HG02623 (cell line): ENCODE data around the gene CCDC34.
A peak's percentile ranks its signal among the peaks of the same experiment; 100 is the strongest.

Experiments used
- ATAC-seq: cut with Tn5 transposase; IDR thresholded peaks from one replicate; pipeline ENCODE4 v1.9.1; 2021; ENCODE audit warnings: moderate library complexity; ENCODE audit not compliant: unreplicated experiment

CCDC34 gene, protein sequence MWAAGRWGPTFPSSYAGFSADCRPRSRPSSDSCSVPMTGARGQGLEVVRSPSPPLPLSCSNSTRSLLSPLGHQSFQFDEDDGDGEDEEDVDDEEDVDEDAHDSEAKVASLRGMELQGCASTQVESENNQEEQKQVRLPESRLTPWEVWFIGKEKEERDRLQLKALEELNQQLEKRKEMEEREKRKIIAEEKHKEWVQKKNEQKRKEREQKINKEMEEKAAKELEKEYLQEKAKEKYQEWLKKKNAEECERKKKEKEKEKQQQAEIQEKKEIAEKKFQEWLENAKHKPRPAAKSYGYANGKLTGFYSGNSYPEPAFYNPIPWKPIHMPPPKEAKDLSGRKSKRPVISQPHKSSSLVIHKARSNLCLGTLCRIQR

DNA sequence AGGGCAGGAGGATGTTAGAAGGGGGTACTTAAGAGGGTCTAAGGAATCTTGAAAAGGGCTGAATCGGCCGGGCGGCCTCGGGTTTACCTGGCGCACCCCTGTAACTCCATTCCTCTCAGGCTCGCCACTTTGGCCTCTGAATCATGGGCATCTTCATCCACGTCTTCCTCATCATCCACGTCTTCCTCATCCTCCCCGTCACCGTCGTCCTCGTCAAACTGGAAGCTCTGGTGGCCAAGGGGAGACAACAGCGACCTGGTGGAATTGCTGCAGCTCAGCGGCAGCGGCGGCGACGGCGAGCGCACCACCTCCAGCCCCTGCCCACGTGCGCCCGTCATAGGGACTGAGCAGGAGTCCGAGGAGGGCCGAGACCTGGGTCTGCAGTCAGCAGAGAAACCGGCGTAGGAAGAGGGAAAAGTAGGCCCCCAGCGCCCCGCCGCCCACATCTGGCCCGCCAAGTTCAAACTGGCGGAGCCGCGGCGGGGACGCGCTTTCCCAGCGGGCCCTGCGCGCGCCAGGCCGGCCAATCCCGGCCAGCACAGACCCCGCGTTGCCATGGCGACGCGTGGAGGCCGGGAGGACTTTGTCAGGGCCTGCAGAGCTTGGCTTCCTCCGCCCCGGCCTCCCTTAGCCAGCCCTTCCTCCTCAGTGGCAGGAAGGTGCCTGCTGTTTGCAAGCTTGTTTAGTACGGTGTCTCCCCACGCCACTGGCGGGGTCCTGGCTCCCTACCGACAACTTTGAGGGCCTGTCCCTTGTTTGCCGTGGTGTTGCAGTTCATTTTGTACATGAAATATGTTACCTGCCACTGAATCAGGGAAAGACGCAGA, at the start of gene CCDC34:
Gene CCDC34 (minus strand): TSS at position 467 of the 827 bp plus-strand sequence. CDS start 21 bp downstream, at position 446.
- peak; percentile 100 for ATAC-seq

GRCh38 chr11:27412192-27412691, 49.2 kb upstream of the CCDC34 start:
- no peak for ATAC-seq

DNA sequence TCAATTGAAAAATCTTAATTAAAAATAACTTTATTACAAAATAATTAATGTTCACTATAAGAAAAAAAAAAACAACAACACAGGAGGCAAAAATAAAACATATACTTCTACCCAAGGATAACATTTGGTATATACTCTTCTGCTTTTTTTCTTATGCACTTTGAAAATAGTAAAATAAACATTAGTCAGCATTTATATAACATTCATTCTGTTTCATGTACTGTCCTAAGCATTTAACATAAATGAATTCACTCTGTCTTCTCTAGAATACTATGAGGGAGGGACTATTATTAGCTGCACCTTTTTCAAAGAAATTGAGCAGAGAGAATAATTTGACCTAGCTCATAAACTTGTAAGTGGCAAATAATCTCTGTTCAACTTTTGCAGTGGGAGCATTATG, 48.3 kb upstream of the CCDC34 start:
- no peak for ATAC-seq

- ATAC-seq = no peak
Observed at GRCh38 chr11:27410272-27410671, 47.3 kb upstream of the CCDC34 start.

DNA sequence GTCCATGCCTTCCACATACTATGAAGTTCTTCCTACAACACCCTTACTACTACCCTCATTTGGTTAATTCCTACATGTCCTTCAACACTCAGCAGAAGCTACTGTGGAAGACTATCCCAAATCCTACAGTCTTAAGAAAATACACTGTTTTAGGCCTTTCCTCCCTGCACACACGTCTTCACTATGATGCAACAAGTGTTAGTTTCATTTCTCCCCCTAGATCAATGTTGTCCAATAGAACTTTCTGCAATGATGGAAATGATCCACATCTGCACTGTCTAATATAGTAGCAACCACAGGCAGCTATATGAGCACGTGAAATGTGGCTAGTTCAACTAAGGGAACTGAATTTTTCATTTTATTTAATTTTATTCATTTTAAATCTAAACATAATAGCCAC, 46.7 kb upstream of the CCDC34 start:
- no peak for ATAC-seq

DNA sequence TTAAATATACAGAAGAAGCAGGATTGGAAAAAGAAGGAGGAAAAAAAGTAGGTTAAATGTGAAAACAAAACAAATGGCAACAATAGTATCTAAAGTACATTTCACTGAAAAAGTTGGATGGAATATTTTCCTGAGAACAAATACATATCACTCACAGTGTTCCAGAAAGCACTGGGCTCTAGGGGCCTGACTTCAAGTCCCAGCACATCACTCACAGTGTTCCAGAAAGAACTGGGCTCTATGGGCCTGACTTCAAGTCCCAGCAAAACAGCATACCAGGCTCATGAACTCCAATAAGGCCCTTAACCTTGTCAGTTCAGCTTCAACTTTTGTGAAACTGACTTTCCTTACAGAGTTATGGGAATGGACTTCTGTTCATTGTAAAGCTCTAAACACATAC, 46.0 kb upstream of the CCDC34 start:
- ATAC-seq = no peak

- ATAC-seq = no peak
Observed at GRCh38 chr11:27408246-27408800, 45.3 kb upstream of the CCDC34 start.

DNA sequence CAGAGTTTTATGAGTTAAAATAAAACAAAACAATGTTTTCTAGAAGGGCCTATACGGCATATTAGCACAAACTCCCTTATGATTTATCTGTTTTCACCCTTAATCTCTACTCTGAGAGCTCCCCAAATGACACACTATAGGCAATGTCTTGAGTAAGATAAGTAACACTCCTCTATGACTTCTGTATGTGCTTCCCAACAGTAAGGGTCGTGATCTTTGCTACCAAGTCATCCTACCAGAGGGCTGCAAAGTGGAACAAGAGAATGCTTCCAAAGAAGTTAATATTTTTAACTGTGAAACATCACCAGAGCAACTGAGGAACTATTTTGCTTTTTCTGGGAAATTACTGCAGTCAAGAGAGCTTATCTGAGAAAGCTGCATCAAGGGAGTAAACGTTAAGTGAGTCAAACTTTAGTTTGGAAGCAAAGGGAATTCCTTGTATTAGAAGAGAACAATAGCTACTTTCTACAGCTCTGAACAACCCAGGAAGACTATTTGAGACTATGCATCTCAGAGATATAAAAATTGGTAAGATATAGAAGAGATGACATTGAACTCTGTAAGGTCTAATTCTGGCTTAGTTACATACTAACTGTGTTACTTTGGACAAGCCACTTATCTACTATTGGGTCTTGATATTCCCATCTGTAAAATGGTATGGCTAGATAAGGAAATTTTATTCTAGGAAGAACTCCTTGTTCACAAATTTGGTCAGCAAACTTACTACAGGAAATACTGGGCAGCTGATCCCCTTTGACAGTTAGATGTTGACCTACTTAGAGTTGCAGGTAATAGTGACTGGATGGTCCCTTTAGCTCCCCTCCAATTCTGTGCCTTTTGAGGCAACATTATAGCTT, 43.7 kb upstream of the CCDC34 start:
- ATAC-seq = no peak

GRCh38 chr11:27405134-27405533, 42.1 kb upstream of the CCDC34 start:
- no peak for ATAC-seq

DNA sequence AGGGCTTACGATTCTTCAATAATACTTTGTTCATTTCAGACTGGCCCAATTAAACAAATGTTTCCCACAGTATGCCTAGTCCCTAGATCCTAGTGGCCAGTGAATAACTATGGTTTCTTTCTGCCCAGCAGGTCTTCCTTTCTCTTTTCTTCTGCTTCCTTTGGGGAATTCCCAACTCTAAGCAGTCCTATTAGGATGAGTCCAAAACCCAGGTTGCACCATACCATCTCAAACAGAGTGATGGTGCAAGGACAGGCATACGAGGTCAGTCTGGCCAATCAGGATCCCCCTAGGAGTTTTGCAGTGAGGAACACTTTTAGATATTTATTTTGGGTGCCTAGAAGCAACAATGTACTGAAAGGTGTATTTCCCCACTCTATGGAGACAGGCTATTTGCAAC, 41.4 kb upstream of the CCDC34 start:
- ATAC-seq = no peak

- ATAC-seq = no peak
Observed at GRCh38 chr11:27403195-27403594, 40.2 kb upstream of the CCDC34 start.

DNA sequence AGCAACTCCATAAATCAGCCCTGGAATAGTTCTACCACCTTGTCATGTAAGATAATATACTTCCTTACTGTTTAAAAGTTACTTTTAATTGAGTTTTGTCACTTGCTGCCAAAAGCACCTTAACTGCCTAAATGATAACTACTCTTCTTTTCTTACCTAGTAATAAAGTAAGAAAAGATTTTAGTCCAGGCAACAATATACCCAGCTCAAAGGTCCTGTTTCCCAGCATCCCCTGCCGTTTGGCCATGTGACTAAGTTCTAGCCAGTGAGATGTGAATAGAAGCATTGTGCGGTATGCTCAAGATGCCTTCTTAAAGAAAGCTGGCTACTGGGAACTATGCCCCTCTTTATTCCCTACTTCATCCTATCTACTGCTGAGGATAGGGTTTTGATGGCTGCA, 39.4 kb upstream of the CCDC34 start:
- ATAC-seq = no peak

DNA sequence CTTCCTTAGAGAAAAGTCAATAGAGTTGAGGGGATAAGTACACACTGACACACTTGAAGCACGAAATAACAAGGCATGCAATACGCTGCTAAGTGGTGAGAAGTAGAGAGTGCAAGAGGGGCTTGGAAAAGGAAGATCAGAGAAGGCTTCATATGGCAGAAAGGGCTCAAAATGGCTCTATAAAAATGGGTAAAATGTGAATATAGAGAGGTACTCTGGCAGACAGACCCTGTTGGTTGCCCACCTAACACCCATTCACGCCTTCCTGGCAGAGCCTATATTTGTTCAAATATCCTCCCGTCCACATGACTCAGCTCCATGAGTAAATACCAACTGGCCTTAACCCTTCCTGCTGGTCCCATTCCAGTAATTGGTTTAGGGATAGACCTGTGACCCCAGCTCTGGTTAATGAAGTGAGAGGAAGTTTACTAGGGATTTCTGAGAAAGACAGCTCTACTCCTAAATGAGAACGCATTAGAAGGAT, 38.9 kb upstream of the CCDC34 start:
- no peak for ATAC-seq

GRCh38 chr11:27401280-27401832, 38.3 kb upstream of the CCDC34 start:
- ATAC-seq = no peak

DNA sequence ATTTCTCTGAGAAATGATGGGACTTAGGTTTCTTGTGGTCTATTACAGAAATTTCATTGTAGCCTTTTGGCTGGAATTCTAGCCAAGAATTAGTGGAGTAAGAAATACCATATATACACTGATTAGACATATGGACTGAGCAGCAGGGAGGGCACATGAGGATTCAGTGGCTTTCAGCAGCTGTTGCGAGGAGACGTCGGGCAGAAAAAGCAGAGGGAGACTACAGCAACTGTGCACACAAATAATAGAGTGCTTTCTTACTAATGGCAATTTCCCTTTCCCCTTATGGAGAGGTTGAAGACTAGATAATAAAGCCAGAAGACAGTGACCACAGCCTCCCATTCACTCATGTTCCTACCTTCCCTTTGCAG, 35.4 kb upstream of the CCDC34 start:
- no peak for ATAC-seq

DNA sequence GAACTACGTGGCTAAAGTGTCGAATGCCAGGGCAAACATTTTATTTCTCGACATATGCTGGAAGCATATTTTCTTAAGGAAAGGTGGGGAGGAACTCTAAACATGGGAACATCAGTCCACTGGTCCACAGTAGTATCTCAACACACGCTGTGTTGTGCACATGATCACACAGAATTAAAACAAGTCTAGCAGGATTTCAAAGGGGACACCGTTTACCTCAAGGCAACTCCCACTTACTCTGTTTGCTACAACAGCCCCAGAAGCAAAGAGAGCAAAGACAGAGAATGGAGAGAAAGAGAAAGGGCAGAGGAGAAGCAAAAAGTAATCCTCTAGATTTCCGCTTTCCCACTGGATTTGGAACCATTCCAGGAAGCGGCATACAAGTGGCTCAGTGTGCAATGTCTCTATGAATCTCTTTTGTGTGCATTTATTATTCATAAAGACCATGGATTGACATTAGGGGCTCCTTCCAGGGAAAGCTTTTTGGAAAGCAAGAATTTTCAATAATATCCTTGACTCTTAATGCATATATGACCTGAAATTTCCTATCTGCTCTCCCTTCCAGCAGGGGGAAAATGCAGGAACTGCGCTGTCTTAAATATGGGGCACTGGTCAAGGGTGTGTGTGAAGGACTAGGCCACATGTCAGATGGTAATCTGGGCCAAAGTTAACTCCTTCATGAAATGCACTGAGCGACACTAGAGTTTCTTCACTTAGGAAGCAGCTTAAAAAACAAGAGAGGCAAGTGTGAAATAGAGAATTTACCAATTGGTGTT, 34.8 kb upstream of the CCDC34 start:
- ATAC-seq = no peak

- no peak for ATAC-seq
Observed at GRCh38 chr11:27396259-27396839, 33.3 kb upstream of the CCDC34 start.

DNA sequence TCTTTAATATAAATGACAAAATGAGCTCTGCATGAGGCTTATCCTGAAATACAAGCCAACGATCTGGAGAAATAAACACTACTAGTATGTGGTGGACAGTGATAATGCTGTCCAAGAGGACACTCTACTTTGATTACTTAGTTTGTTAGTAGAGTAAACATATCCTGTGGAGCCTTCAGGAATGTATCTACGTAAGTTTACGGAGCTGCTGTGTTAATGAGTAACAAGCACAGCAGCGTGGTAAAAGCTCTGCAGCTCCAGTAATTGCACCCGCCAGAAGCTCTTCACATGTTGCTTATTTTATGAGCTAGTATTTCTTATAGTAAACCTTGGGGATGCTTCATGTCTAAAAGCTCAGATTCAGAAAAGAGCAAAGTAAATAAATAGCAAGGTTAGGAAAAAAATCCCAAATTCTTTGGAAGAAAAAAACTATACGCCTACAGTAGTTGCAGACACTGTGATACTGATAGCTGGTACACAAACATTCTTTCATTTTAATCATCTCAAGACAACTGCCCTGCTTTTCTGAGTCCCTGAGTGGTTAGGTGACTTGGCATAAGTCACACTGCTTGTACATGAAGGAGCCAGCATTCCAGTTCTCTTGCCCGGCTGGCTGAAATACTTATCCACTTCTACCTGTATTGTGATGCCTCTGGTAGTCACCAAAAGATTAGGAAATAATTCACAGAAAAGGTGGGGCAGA, 32.7 kb upstream of the CCDC34 start:
- no peak for ATAC-seq

GRCh38 chr11:27394781-27395228, 31.8 kb upstream of the CCDC34 start:
- no peak for ATAC-seq
